ENCODE data around the gene CTDSPL.

CTDSPL gene

DNA sequence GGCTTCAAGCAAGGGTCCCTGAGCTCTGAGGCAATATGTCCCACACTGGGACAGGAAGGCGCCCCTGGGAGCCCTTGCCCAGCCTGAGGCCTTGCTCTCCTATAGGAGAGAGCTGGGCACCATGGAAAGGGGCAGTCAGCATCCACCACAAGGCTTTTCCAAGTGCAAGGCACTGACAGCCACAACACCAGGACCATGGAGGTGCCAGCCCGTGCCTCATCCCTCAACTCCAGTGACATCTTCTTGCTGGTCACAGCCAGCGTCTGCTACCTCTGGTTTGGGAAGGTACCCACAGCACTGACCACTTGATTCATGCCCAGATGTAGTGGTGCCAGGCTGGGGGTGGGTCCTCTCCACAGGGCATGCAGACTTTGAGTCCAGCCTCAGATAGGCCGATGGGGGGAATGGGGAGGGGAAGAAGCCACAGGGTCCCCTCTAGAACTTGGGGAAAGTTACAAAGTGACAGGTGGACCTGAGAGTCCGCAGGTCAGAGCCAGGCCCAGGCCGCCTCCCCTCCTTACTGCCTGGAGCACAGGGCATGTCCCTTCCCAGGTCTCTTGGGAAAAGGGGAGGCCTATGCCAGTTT is 140.7 kb downstream of the CTDSPL start:
- no peak for DNase-seq (ENCODE audit: low read depth)

DNA sequence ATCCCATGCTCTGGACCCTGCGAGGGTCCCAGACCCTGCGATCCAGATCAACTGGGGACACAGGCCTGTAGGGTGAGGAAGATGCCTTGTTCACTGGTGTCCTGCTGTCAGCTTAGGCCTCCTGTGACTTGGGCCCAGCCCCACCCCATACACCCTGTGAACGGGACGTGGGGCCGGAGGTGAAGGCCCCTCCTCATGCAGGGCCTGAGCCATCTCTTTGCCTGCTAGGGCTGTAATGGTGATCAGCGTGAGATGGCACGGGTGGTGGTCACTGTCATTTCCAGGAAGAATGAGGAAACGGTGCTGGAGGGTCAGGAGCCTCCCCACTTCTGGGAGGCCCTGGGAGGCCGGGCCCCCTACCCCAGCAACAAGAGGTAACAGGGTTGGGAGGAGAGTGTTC is 141.3 kb downstream of the CTDSPL start:
- no peak for DNase-seq (ENCODE audit: low read depth)

DNA sequence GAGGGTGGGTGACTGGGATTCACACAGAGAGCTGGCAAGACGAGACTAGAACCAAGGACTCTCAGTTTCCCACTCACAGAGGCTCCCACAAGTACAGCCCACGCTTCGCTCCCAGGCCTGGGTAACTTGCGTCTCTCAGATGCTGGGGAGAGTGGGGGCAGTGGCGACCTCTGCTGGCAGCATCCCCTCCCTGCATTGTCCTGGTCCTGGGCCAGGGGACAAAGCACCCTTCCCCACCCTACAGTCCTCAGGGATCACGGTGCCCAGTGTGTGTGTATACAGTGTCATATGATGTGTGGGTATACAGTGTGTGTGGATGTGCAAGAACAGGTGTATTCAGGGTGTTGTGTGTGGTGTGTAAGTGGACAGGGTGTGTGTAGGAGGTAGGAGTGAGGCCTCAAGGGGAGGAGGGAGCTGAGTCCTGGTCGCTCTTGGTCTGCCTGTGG is 141.7 kb downstream of the CTDSPL start:
- peak; percentile 32 for DNase-seq (ENCODE audit: low read depth)

DNA sequence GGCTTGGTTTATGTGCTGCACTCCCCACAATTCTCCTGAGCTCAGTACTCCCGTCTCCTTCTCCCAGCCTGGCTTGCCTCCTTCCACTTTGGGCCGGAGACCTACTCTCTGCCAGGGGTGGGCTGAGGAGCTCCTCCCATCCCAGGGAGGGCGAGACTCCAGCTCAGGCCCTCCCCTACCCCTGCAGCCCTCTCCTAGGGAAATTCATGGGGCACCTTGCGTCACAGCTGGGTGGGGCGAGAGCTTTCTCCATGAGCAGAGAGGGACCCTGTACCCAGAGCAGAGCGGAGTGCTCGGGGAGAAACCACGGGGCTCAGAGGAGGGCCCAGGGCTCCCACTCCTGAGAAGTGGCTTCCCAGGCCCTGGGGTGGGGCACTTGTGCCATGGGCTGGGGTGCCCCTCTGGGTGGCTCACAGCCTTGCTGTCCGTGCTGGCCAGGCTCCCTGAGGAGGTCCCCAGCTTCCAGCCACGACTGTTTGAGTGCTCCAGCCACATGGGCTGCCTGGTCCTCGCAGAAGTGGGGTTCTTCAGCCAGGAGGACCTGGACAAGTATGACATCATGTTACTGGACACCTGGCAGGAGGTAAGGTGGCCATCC is 142.2 kb downstream of the CTDSPL start:
- DNase-seq (ENCODE audit: low read depth) = no peak

DNA sequence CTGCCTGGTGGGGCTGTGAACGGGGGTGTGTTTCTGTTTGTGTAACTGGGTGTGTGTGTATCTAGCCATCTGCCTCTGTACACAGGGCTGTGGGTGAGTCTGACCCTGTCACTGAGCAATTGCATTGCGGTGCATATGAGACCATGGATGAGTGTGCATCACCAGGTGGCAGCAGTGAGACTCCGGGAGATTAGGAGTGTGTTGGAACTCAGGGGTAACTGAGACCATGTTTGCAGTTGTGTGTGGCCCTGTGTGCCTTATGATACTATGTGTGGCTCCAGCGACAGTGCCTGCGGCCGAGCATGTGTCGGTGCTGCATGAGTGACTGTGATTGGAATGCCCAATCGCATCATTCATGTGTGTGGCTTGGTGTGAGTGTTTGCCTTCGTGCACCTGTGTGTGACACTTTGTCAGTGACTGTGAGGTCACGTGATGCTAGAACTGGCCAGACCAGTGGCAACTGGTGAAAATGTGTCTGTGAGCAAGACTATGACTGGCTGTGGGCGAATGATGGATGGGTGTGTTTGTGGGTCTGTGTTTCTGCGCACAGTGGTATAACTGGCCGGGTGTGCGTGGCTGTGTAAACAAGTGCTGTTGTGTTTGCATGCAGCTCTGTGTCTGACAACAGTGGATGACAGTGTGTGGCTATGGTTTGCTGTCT is 142.9 kb downstream of the CTDSPL start:
- peak; percentile 49 for DNase-seq (ENCODE audit: low read depth)

DNA sequence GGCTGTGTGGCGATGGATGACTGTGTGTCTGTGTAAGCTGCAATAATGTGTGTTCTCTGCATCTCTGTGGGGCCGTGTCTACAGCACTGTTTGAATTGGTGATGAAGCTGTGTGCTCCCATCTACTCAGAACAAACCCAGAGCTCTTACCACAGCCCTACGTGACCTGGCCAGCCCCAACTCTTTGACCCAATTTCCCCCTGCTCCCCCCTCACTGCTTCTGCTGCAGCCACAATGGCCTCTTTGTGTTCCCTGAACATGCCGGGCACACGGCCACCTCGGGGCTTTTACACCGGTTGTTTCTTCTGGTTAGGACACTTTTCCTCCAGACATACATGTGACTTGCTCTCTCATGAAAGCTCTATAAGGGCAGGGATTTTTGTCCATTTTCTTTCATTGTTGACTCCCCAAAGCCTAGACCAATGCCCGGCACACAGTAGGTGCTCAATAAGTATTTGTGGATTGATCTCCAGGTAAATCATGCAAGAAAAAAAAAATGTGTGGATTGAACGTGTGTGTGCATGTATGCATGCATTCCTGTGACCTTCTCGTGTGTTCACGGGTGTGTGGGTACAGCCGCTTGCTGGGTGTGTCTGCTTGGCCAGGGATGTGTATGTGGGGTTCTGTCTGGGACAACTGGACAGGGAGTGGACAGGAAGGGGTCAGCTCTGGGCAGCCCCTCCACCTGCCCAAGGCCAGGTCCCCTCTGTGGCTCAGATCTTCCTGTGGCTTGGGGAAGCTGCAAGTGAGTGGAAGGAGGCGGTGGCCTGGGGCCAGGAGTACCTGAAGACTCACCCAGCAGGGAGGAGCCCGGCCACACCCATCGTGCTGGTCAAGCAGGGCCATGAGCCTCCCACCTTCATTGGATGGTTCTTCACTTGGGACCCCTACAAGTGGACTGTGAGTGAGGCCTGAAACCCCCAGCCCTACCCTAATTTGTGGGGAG is 143.7 kb downstream of the CTDSPL start:
- no peak for DNase-seq (ENCODE audit: low read depth)

DNA sequence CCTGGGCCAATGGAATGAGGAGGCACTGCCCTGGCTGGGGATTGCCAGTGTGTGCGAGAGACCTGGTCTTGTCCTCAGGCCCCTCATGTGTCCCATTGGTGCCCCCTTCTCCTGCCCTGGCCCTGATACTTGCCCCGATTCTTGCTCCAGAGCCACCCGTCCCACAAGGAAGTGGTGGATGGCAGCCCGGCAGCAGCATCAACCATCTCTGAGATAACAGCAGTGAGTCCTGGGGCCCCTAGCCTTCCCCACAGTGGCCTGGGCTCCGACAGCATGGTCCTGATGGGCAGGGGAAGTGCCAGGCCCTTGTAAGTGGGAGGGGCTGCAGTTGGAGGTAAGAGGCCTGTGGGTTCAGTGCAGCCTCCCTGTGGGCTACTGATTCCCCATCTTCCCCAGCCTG is 144.4 kb downstream of the CTDSPL start:
- no peak for DNase-seq (ENCODE audit: low read depth)

DNA sequence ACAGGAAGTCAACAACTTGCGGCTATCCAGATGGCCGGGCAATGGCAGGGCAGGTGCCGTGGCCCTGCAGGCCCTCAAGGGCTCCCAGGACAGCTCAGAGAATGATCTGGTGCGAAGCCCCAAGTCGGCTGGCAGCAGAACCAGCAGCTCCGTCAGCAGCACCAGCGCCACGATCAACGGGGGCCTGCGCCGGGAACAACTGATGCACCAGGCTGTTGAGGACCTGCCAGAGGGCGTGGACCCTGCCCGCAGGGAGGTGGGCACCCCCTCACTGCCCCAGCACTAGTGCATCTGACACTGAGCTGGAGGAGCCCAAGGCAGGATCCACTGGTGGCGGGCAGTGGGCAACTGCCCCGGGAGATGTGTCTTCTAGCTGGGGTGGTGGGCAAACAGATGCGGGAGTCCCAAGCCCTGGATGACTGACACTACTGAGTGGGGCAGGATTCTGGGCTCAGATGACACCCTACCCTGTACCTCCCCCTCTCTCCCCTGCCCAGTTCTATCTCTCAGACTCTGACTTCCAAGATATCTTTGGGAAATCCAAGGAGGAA is 144.8 kb downstream of the CTDSPL start:
- no peak for DNase-seq (ENCODE audit: low read depth)

DNA sequence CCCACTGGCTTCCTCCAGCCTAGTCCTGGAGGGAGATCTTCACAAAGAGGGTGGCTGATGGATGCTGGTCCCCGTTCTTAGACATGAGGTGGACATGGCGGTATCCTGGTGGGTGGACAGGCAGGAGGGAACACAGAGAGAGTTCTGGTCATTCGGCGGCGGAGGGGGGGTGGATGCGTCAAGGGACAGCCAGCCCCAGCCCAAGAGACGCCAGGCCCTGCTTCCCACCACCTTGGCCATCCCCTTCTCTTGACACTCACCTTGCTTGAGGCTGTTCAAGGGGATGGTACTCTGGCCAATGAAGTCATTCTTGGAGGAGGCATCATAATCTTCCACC is 146.0 kb downstream of the CTDSPL start:
- no peak for DNase-seq (ENCODE audit: low read depth)

DNA sequence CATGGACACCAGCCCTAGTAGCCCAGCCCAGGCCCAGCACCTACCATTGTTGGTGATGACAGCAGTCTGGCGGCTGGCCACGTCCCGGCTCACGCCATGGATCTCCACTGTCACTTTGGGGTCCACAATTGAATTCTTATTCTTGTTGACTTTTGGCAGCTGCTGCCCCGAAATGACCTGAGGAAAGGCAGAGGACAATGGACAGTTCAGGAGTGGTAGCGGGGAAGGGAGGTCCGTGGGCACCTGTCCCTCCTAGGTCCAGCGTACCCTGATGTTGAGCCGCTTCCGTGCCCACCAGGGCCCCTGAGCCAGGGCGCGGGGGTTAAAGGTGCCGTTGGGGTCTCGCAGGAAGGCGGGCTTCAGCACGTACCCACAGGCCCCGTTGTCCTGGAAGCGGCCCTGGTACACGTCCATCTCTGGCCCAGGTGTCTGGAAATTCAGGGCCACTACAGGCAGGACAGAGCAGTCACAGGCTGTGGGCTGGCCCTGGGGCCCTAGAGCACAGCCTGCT is 146.6 kb downstream of the CTDSPL start:
- DNase-seq (ENCODE audit: low read depth) = no peak

DNA sequence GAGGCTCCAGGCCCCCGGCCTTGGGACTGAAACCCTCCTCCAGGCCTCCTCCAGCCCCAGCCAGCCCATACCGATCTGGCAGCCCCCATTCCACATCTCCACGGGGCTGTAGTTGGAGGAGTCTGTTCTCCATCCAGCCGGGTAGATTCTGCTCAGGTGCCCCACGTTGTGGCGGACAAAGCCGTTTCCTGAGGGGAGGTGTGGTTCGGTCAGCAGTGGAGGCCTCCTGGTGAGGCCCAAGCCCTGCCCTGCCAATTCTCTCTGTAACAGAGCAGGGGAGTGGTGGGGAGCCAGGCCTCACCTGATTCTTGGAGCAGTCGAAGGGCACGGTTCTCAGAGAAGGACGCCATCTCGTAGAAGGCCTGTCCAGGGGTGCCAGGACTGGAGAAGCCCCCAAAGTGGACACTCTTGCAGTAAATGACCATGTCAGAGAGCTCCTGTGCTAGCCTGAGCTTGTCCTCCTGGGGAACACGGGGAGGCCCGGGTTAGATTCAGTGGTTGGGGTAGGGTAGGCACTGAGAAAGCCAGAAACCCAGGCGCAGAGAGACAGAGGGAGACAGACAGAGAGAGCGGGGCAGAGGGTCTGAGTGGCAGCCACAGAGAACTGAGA is 147.4 kb downstream of the CTDSPL start:
- no peak for DNase-seq (ENCODE audit: low read depth)

DNA sequence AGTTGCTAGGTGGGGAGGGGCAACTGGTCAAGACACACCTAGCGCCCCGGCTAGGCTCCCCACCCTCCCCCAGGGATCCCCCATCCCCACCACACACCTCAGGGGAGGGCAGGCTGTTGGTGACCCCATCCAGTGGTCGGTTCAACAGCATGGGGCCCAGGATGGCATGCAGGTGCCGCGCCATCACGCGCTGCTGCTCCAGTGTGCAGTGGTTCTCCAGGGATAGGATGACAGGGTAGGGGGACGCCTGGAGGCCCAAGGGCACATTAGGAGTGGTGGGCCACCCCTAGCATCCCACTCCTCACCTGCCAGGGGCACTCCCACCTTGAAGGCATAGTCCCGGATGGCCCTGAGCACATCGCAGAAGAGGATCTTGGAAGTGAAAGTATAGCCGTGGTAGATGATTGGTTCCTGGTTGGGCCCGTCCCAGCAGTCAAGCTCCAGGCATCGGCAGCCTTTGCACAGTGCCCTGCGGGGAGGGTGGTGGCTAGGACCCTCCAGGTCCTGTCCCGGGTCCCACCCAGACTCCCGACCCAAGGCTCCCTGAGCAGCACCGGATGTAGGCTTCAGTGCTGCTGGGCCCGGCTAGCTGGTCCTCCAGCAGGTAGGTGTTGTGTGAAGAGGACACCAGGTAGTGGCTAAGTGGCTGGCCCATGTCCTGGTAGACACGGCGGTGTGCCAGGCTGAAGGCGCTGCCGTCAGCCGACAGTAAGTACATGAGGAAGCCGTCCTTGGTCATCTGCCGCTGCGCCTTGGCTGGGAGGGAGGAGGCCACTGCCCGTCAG is 148.3 kb downstream of the CTDSPL start:
- DNase-seq (ENCODE audit: low read depth) = no peak

DNA sequence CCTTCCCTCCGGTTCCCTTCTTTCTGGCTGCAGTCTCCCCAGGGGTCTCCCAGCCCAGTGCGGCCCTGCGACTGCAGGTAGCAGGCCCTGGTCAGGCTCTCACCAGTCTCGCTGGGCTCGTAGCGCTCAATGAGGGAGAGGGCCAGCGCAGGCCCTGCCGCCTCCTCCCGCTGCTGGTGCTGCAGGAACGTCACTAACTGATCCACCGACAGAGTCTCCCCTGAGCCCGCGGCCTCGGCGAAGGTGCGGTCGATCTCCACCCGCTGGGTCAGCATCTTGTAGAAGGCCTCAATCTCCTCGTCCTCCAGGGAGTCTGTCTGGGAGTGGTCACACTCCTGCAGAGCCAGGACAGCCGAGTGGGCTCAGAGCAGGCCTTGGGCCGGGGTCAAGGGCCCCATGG is 149.4 kb downstream of the CTDSPL start:
- no peak for DNase-seq (ENCODE audit: low read depth)

DNA sequence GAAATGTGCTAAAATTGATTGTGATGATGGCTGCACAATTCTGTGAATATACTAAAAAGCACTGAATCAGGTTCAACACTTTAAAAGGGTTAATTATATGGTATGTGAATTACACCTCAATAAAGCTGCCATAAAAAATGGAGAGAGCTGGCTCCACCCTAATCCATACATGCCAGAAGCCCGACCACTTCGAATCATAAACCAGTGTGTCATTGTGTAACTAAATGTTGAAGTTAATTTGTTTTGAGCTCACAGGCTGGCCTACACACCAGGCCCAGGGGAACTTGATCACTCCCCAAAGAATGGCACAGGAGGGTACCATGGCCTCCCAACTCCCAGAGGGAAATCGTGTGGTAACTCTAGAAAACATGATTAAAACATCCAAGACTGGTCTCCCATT is 153.8 kb downstream of the CTDSPL start:
- no peak for DNase-seq (ENCODE audit: low read depth)

DNA sequence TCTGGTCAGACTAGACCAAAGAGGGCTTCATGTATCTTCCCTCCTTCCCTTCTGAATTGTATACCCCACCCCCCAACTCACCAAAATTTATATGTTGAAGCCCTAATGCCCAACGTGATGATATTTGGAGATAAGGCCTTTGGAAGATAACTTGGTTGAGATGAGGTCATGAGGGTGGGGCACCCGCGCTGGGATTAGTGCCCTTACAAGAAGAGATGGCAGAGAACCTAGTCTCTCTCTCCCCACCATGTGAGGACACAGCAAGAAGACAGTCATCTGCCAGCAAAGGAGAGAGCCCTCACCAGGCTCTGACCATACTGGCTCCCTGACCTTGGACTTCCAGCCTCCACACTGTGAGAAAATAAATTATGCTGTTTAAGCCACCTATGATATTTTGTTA is 154.3 kb downstream of the CTDSPL start:
- no peak for DNase-seq (ENCODE audit: low read depth)

DNA sequence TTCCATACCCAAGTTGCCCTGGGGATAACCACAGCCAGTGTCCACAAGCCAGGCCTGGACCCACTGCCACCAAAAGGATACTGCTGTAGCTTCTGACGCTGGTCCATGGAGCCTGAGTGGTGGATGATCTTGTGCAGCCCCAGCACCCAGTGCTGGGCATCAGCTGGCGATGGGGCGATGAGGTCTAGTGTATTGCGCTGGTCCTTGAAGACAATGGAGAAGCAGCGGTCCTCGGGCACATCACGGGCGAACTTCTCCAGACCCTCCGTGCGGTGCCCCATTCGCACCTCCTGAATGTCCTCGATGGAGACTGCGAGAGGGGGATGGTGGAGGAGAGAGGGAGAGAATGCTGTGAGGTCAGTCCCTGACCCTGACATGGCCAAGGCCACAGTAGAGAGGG is 154.7 kb downstream of the CTDSPL start:
- no peak for DNase-seq (ENCODE audit: low read depth)

DNA sequence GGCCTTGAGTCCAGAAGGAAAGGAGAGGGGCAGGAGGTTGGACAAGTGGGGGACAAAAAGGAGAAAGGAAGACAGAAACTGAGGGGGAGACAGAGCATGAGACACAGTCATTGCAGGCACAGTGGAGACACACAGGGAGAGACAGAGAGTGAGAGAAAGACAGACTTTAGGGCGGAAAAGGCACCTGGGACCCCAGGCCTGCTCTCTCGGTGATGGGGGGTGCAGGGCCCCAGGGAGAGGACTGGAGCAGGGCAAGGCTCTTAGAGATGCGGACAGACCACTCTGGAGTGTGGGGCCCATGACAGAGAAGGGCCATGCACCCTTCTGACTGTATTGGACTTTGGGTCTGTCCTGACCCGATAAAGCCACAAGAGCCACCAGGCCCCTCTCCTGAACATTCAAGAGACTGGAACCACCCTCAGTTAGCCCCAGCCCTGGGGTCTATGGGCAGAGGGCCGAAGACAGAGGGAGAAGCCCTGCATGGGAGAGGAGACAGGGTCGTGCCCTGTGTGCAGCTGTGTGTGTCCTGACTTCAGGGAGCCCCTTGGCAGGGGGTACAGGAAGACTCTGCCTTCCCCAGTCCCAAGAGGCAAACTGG is 155.3 kb downstream of the CTDSPL start:
- DNase-seq (ENCODE audit: low read depth) = no peak

DNA sequence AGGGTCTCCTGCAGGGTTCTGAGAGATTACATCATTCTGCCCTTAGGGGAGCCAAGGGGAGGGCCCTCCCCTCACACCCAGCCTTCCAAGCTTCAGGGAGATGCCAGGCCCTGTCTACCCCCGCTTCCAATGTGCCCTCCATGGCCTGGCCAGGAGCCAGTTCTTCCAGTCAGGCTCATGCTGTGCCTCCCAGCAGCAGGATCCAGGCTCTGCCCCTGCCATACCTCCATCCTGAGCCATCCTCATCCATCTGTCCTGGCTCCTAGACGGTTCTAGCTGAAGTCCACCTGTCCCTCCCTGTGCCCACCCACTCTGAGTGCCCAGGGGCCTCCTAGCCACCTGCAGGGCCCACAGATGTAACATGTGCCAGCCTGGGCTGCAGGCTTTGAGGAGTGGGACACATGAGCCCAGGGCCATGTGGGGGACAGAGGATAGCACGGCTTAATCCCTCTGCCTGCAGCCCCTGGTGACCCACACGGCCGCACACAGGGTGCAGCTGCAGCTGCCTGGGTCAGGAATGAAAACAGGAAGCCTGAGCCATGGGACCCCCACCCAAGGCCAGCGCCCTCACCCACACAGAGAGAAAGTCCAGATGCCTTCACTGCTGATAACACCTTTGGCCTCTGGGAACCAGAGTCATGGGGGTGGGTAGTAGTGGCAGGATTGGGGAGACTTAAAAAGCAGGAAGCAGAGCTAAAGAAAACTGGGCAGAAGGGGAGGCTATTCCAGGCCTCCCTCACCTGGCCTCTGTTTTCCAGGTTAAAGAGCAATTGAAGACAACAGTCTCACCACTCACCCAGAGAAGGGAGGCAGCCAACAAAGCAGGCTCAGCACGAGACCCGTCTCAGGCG is 156.0 kb downstream of the CTDSPL start:
- no peak for DNase-seq (ENCODE audit: low read depth)

All from fibroblast of gingiva (primary cell).